ENCODE measurements around the gene CFAP20DC. TPM values are rescaled to one million over a fixed set of nuclear protein-coding genes. Genes with fewer than 3 reads are reported as not detected.

The CFAP20DC gene
- total and polyA plus RNA-seq, 2 of the 13 experiments (the other 11 are each of a cell fraction or from before 2014, with no cell fraction given): not detected

- no peak for TF ChIP-seq SETDB1 (CRISPR knock-in tag; IDR thresholded peaks at IDR 0.05; ENCODE audit: borderline replicate concordance)
- TF ChIP-seq ZNF782 (CRISPR knock-in tag; IDR thresholded peaks at IDR 0.05; ENCODE audit: borderline replicate concordance): no peak
- no peak for TF ChIP-seq ZNF646 (CRISPR knock-in tag; IDR thresholded peaks at IDR 0.05)
- 0 out of 2 replicates have a peak, but pooled peaks have one; percentile 11 for TF ChIP-seq STAG1 (CRISPR knock-in tag; IDR thresholded peaks at IDR 0.05)
- TF ChIP-seq CTCF (CRISPR knock-in tag; IDR thresholded peaks at IDR 0.05): peak; percentile 24; the same call in 1 of the 2 replicates
- no peak for TF ChIP-seq MED13 (CRISPR knock-in tag; IDR thresholded peaks at IDR 0.05)
- no peak overlapping the region for H3K4me2 ChIP-seq (ENCODE audit: low read depth, low read length)
- H4K20me1 ChIP-seq (ENCODE audit: insufficient read depth, low read length): no peaks in the 10 kb centered on the region
- ATAC-seq: no peak
- no peak for FAIRE-seq
- ChIA-PET POLR2A (no interaction called here), CTCF (ENCODE audit: low intra/inter-chr PET ratio, low total read pairs) (no interaction called here)
- no peak for DNase-seq (ENCODE audit: low spot score)
- no peak overlapping the region for H3K27ac ChIP-seq (ENCODE audit: extremely low read length, insufficient read depth, low read length)
- no TSS peak for BruUV-seq (replicated peaks)
- no peak overlapping the region for H3K9ac ChIP-seq (ENCODE audit: insufficient read depth, low read depth, low read length)
- H3K4me3 ChIP-seq (replicated peaks in 1 of 3; ENCODE audit: insufficient read depth in 1 of 3, low read depth in 2 of 3, low read length in 3 of 3): no peak overlapping the region
- no peaks in the 10 kb centered on the region for H3K4me1 ChIP-seq (ENCODE audit: insufficient read depth, low read length)
- peaks cover 28% of the 10 kb centered on the region for H3K9me3 ChIP-seq (ENCODE audit: low read length)
- in situ Hi-C loops (cut with HindIII; ENCODE audit: extremely low pct_ligation_motif_present, low pct_unique_long_range_greater_than_20kb) (no loop called here), intact Hi-C loops (cut with micrococcal nuclease; ENCODE audit: unreplicated experiment) (no loop called here)
- no peak overlapping the region for H2AFZ ChIP-seq (ENCODE audit: low read length)
- 8% methylated on average over 2 of the region's 2 CpGs for WGBS (ENCODE audit: low lambda C conversion rate)
- H3K36me3 ChIP-seq (replicated peaks in 1 of 2; ENCODE audit: control insufficient read depth in 1 of 2, insufficient read depth in 2 of 2, low read length in 2 of 2): no peaks in the 10 kb centered on the region
- no peaks in the 10 kb centered on the region for H3K79me2 ChIP-seq (ENCODE audit: insufficient read depth, low read length)
- H3K27me3 ChIP-seq (ENCODE audit: control insufficient read depth in 1 of 2, insufficient read depth in 2 of 2, low read length in 2 of 2): no peaks in the 10 kb centered on the region; a peak in 1 of 5 replicates
Observed at GRCh38 chr3:58776231-58776630, 273.6 kb downstream of the CFAP20DC start.

Data from HepG2 (cell line).